Measurements from ENCODE around the gene CPM. TPM values are rescaled to one million over a fixed set of nuclear protein-coding genes. Genes with fewer than 3 reads are reported as not detected.

CPM gene
- total and polyA plus RNA-seq, 4 donors: 14.2 to 65.0 (median 24.0) TPM

- Histone ChIP-seq H3K9me3 (ENCODE audit: control insufficient read depth in 4 of 4, low read length in 3 of 4) (no peaks in the 10 kb centered on the region), H3K27me3 (ENCODE audit: control insufficient read depth in 4 of 4, insufficient read depth in 4 of 4, low read length in 3 of 4) (no peaks in the 10 kb centered on the region), H3K36me3 (ENCODE audit: control insufficient read depth in 4 of 4, insufficient read depth in 3 of 4, low read depth in 1 of 4, low read length in 3 of 4) (no peaks in the 10 kb centered on the region), H3K4me3 (ENCODE audit: low read depth in 1 of 3, low read length in 3 of 3) (no peak overlapping the region), H3K9ac (ENCODE audit: low read depth in 1 of 2, low read length in 2 of 2) (no peak overlapping the region), H3K27ac (ENCODE audit: low read depth in 1 of 2, low read length in 2 of 2) (no peak overlapping the region), H3K4me1 (ENCODE audit: control insufficient read depth in 4 of 4, insufficient read depth in 4 of 4, low read length in 3 of 4) (peaks cover 0 to 32% (median 11%) of the 10 kb centered on the region in 4 donors)
- TF ChIP-seq RAD21 (IDR thresholded peaks at IDR 0.05) (no peak), EGR1 (IDR thresholded peaks at IDR 0.05; ENCODE audit: low read depth in 2 of 2) (no peak), RXRA (IDR thresholded peaks at IDR 0.05) (no peak), FOXA2 (IDR thresholded peaks at IDR 0.05) (no peak), GABPA (IDR thresholded peaks at IDR 0.05 in 1 of 2, conservative IDR thresholded peaks at IDR 0.05 in 1 of 2) (no peak), ATF3 (IDR thresholded peaks at IDR 0.05) (no peak), TAF1 (conservative IDR thresholded peaks at IDR 0.05) (no peak), NR2F2 (IDR thresholded peaks at IDR 0.05) (no peak), JUND (IDR thresholded peaks at IDR 0.05) (no peak), HNF4G (IDR thresholded peaks at IDR 0.05) (no peak), SP1 (IDR thresholded peaks at IDR 0.05) (no peak), REST (IDR thresholded peaks at IDR 0.05) (no peak), CTCF (IDR thresholded peaks at IDR 0.05; ENCODE audit: low read depth, low read length, missing input control) (no peak), MAX (IDR thresholded peaks at IDR 0.05) (no peak), HNF4A (conservative IDR thresholded peaks at IDR 0.05) (no peak), ZBTB33 (IDR thresholded peaks at IDR 0.05) (no peak), YY1 (IDR thresholded peaks at IDR 0.05) (no peak)
- 77% methylated on average over 8 of the region's 8 CpGs for WGBS
- DNase-seq (ENCODE audit: low spot score): no peak
Observed at GRCh38 chr12:68903511-68903910, 29.5 kb downstream of the CPM start.

DNA sequence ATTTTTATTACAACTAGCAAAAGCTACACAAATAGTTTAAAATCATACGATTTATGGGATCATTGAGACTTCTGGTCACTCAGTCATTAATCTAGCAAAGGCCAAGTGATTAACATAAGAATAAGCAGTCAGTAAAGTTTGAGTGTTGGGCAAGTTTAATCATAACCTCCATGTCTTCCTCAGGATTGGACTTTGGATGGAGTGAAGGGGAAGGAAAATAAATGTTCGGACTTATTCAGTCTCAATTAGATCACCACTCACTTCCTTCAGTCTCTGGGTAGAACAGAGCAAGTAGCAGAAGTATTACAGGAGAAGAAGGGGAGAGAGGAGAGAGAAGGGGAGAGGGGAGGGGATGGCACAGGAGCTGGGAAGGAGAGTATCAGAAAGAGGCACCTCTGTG is 31.4 kb downstream of the CPM start:
- H3K27me3 ChIP-seq (ENCODE audit: control insufficient read depth in 4 of 4, insufficient read depth in 4 of 4, low read length in 3 of 4): no peaks in the 10 kb centered on the region
- no peak for DNase-seq (ENCODE audit: low spot score)
- WGBS: 78% methylated on average over 2 of the region's 2 CpGs
- H3K4me3 ChIP-seq (ENCODE audit: low read depth in 1 of 3, low read length in 3 of 3): no peak overlapping the region
- peaks cover 7 to 50% (median 23%) of the 10 kb centered on the region in 4 donors for H3K4me1 ChIP-seq (ENCODE audit: control insufficient read depth in 4 of 4, insufficient read depth in 4 of 4, low read length in 3 of 4)
- no peaks in the 10 kb centered on the region for H3K9me3 ChIP-seq (ENCODE audit: control insufficient read depth in 4 of 4, low read length in 3 of 4)
- H3K9ac ChIP-seq (ENCODE audit: low read depth in 1 of 2, low read length in 2 of 2): no peak overlapping the region
- no peaks in the 10 kb centered on the region for H3K36me3 ChIP-seq (ENCODE audit: control insufficient read depth in 4 of 4, insufficient read depth in 3 of 4, low read depth in 1 of 4, low read length in 3 of 4)
- H3K27ac ChIP-seq (ENCODE audit: low read depth in 1 of 2, low read length in 2 of 2): no peak overlapping the region
- no peak for TF ChIP-seq EGR1 (IDR thresholded peaks at IDR 0.05; ENCODE audit: low read depth in 2 of 2)
